EH (cell line): ENCODE results near the gene ENKUR.

Experiments
- DNase-seq: peaks from one replicate; pipeline ENCODE4 v3.0.0-alpha.2; 2015; ENCODE audit warnings: low read depth

The ENKUR gene

DNA sequence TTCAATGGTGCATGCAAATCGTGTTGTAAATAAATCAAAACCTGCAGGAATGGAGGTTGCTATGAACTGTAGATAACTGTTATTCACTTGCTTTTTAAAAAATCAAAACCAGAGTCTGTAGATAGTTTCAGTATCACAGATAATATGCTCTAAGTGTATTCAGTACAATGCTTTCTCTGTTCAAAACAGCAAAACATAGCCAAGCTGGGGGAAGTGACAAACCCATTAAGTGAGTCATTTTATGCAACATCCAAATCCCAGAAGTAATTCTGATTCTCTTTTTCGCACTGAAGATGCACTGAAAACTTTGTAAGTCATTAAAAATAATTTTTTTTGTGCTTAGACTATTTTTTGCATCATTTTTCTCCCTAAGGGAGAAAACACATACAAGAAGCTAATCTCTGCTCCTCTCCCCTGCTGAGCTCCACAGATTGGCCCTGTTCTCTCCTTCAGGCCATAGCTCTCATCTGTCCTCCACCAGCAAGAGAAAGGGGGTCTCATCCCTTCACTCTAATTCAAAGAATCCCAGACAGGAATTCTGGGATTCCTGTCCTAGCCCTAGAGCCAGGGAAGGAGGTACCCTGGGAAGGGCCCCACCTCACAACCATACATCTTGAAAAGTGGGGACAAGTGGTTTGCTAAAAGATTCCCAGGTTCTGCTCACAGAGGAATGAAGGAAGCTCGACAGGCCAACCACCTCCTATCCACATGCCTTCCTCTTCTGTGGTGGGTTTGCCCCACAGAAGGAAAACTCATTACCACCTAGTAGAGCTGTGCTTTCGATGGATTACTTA, 68.5 kb downstream of the ENKUR start:
- DNase-seq, result peak; percentile 47

DNA sequence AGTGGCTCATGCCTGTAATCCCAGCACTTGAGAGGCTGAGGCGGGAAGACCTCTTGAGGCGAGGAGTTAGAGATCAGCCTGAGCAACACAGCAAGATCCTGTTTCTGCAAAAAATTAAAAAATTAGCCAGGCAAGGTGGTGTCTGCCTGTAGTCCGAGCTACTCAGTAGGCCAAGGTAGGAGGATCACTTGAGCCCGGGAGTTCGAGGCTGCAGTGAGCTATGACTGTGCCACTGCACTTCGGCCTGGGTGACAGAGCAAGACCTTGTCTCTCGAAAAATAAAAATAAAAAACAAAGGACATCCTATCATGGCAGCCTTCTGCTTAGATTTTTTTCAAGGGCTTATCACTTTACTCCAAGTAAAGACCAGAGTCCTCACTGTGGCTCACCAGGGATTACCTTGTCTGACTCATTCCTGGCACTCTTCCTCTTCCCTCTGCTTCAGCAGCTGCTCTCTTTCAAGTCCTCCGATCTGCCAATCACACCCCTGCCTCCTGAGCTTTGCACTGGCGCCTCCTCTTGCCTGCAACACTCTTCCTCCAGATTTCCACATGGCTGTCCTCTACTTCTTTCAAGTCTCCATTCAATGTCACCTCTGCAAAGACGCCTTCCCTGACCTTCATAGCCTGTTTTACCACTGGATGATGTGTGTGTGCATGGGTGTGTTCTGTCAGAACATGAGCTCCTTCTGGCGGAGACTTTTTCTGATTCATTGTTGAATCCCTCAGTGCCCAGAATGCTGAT, 71.3 kb downstream of the ENKUR start:
- peak; percentile 36 for DNase-seq

DNA sequence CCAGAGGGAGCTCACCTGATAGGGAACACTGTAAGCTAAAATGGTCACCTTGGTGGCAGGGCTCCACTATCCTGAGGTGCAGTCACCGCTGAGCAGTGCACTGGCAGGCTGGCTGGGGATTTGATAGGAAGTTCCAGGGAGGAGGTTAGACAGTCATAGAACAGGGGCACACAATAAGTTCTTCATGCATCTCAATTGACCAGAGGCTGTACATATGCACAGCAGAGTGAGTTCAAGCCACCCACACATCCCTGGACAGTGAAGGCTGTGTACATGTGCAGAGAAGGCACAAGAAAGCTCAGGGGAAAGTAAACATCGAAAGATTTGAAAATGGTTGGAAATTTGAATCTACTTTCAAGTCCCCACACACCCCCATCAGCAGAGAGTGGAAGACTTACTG, 77.4 kb downstream of the ENKUR start:
- DNase-seq, result no peak

DNA sequence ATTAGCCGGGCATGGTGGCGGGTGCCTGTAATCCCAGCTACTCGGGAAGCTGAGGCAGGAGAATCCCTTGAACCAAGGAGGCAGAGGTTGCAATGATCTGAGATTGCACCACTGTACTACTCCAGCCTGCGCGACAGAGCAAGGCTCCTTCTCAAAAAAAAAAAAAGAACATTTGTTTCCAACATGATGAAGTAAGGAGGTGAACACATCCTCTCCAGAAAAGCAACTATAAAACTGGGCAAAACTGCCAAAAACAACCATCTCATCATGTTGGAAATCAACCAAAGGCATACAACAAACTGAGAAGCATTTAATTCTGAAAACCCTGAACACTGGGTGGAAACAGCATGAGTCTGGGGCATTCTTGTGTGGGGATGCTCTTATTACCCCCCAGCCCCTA, 77.9 kb downstream of the ENKUR start:
- DNase-seq, result no peak

DNA sequence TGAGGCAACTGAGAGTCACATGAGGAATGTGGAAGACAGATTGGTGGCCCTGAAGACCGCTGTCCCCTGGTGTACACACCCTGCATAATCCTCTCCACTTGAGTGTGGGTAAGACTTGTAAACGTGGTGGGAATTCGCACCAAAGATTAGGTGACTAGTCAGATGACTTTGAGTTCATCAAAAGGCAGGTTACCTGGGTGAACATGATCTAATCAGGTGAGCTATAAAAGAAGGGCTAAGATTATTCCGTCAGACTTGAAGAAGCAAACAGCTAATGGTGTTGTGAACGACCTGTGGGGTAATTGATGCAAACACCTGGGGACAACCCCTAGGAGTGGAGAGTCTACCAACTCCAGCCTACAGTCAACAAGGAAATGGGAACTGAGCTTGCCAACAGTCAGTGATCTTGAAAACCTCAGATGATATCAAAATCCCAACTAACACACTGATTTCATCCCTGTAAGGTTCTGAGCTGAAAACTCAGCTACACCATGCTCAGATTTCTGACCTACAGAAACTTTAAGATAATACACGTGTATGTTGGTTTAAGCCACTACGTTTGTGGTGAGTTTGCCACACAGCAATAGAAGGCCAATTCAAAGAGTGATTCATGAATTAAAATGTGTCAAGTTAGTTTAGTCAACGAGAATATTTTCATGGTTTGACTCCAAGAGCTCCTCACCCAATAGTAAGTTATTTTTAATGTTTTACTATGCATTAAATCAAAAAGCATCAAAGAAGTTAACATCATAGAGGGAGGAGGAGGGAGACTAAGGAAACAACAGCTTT, 80.3 kb downstream of the ENKUR start:
- no peak for DNase-seq
